Psoas muscle (tissue), 8 donors: ENCODE data around the gene ATP8B4. TPM values are rescaled to one million over a fixed set of nuclear protein-coding genes. Genes with fewer than 3 reads are reported as not detected.
A peak's percentile ranks its signal among the peaks of the same experiment; 100 is the strongest.

ENCODE experiments used
- ATAC-seq, 4 donors: fragments of 200-7000 bp; cut with Tn5 transposase; one replicate each; pipeline ENCODE4 v1.9.1; 2020; ENCODE audit warnings: moderate library complexity in 3 of 4, mild to moderate bottlenecking in 2 of 4
- DNase-seq, 2 donors: peaks; one replicate each; pipeline ENCODE4 v3.0.0-alpha.2; 2020
- H3K27ac ChIP-seq: fragments of 200-600 bp; one replicate; pipeline ENCODE4 v1.8.0; 2022
- H3K27me3 ChIP-seq, 3 donors: fragments of 200-600 bp in 1 of 3; one replicate each; pipeline versions ENCODE4 v1.6.1 to v1.8.0; 2013 to 2022; ENCODE audit warnings: low read length in 2 of 3, mild to moderate bottlenecking in 2 of 3, moderate library complexity in 1 of 3; ENCODE audit not compliant: insufficient read depth in 3 of 3
- H3K36me3 ChIP-seq, 2 donors: fragments of 200-600 bp in 1 of 2; one replicate each; pipeline versions ENCODE4 v1.6.1 to v1.8.0; 2013 to 2022; ENCODE audit warnings: low read depth in 1 of 2, mild to moderate bottlenecking in 1 of 2, moderate library complexity in 1 of 2; ENCODE audit not compliant: insufficient read depth in 1 of 2
- H3K4me1 ChIP-seq: fragments of 200-600 bp; one replicate; pipeline ENCODE4 v1.8.0; 2022
- H3K4me3 ChIP-seq: fragments of 200-600 bp; one replicate; pipeline ENCODE4 v1.8.0; 2022; ENCODE audit warnings: mild to moderate bottlenecking
- H3K9me3 ChIP-seq: fragments of 200-600 bp; one replicate; pipeline ENCODE4 v1.8.0; 2022
- CTCF ChIP-seq: fragments of 200-600 bp; IDR thresholded peaks from one replicate; pipeline ENCODE4 v1.8.0; 2022; ENCODE audit warnings: antibody characterized with exemption
- whole genome bisulfite sequencing, 3 donors: extraction: QIAGEN DNeasy Blood & Tissue Kit; methylation state at CpG; one replicate each; pipeline versions ENCODE4 v1.1.6 to v1.1.7; 2013; 5-methylcytosine and 5-hydroxymethylcytosine counted together
- intact Hi-C, 2 donors: fragments of 100-400 bp; cut with DNase I; formaldehyde crosslinking; loops; one replicate each; pipeline versions ENCODE4 v1.11.0 to v1.14.2; 2022
- polyA plus RNA-seq, 3 donors: library from polyadenylated mRNA; stranded (reverse); fragments of 200-250 nt; gene quantifications; one replicate each; pipeline ENCODE4 v1.2.3, GENCODE V29; 2013
- total RNA-seq, 4 donors: library from RNA; stranded (reverse); fragmentation: NEBNext Ultra II Directional in 2 of 4; extraction: Animal tissue kit (Norgen Biotek cat#: 25700) in 2 of 4; gene quantifications; one replicate each; pipeline versions ENCODE4 v1.2.1 to v1.2.4, GENCODE V29; 2021 to 2023
- donor health status: healthy with polysubstance abuse.
- donor health status: DM: no; HTN: no; CAD: no; lungs with moderate emphysema.
- donor health status: Bipolar disorder and iron deficiency.
- donor health status: healthy.
- donor health status: DM: yes; HTN: yes; CAD: no.
- donor health status: DM: no; HTN: no; CAD: no.
- donor health status: DM: no; HTN: no; CAD: no.
- donor health status: DM: yes; HTN: yes; CAD: no.

The ATP8B4 gene
- total and polyA plus RNA-seq, 7 donors = 0.25 to 2.2 (median 1.0) TPM

- Histone ChIP-seq H3K4me1 (no peaks in the 10 kb centered on the region), H3K4me3 (no peak overlapping the region), H3K9me3 (no peaks in the 10 kb centered on the region), H3K36me3 (no peaks in the 10 kb centered on the region), H3K27me3 (no peaks in the 10 kb centered on the region), H3K27ac (no peak overlapping the region)
- ATAC-seq (no peak), DNase-seq (no peak)
- TF ChIP-seq CTCF = no peak
- intact Hi-C loops = no loop called here
- WGBS, 3 donors = 85 to 86% (median 86%) methylated on average over 6 of the region's 6 CpGs
These were observed 128.0 kb downstream of the ATP8B4 start for GRCh38 chr15:49990835-49991545.

GRCh38 chr15:49989498-49989897 lies 129.5 kb downstream of the ATP8B4 start:
- intact Hi-C loops = no loop called here

GRCh38 chr15:49988766-49989165 lies 130.3 kb downstream of the ATP8B4 start:
- intact Hi-C loops = no loop called here
- Histone ChIP-seq H3K36me3 (no peaks in the 10 kb centered on the region), H3K4me3 (no peak overlapping the region), H3K27ac (no peak overlapping the region), H3K9me3 (no peaks in the 10 kb centered on the region), H3K27me3 (no peaks in the 10 kb centered on the region), H3K4me1 (no peaks in the 10 kb centered on the region)
- 70 to 80% (median 71%) methylated on average over 2 of the region's 2 CpGs for WGBS, 3 donors
- ATAC-seq (no peak), DNase-seq (no peak)
- TF ChIP-seq CTCF = no peak

More at GRCh38 chr15:49989498-49989897, 129.5 kb downstream of the ATP8B4 start:
- no peaks in the 10 kb centered on the region for H3K4me1 ChIP-seq
- no peak overlapping the region for H3K27ac ChIP-seq
- whole genome bisulfite sequencing, 3 donors = 36 to 55% (median 40%) methylated on average over 3 of the region's 3 CpGs
- no peak overlapping the region for H3K4me3 ChIP-seq
- no peak for TF ChIP-seq CTCF
- H3K36me3 ChIP-seq = no peaks in the 10 kb centered on the region
- H3K27me3 ChIP-seq = no peaks in the 10 kb centered on the region
- DNase-seq = peak; percentile 14 to 46
- no peaks in the 10 kb centered on the region for H3K9me3 ChIP-seq
- no peak for ATAC-seq

GRCh38 chr15:49987896-49988295 lies 131.1 kb downstream of the ATP8B4 start:
- no peaks in the 10 kb centered on the region for H3K36me3 ChIP-seq
- H3K27me3 ChIP-seq = no peaks in the 10 kb centered on the region
- no peak for TF ChIP-seq CTCF
- ATAC-seq (no peak), DNase-seq (no peak)
- no peak overlapping the region for H3K4me3 ChIP-seq
- no peaks in the 10 kb centered on the region for H3K4me1 ChIP-seq
- H3K9me3 ChIP-seq = no peaks in the 10 kb centered on the region
- WGBS, 3 donors = 44 to 51% (median 50%) methylated on average over 3 of the region's 3 CpGs
- intact Hi-C loops = no loop called here
- H3K27ac ChIP-seq = no peak overlapping the region
